AG10803 (cell line): ENCODE measurements around the gene MYOM3.
A peak's percentile ranks its signal among the peaks of the same experiment; 100 is the strongest.

Experiments
- DNase-seq: peaks from one replicate; pipeline ENCODE4 v3.0.0; 2010; ENCODE audit warnings: low read depth
- H3K4me3 ChIP-seq: 2 replicates; pipeline ENCODE4 v1.5.1; 2011; ENCODE audit warnings: mild to moderate bottlenecking, low read length, control low read depth
- CTCF ChIP-seq: conservative IDR thresholded peaks from 2 replicates; pipeline ENCODE4 v1.5.1; 2011; ENCODE audit warnings: mild to moderate bottlenecking, low read length, control low read depth, inconsistent platforms

Gene MYOM3

GRCh38 chr1:24154215-24154614, 42.3 kb upstream of the MYOM3 start:
- no peak overlapping the region for H3K4me3 ChIP-seq
- no peak for DNase-seq
- no peak for TF ChIP-seq CTCF

GRCh38 chr1:24152631-24153494, 40.9 kb upstream of the MYOM3 start:
- no peak for DNase-seq
- H3K4me3 ChIP-seq, result no peak overlapping the region
- no peak for TF ChIP-seq CTCF

- no peak for DNase-seq
- no peak for TF ChIP-seq CTCF
- no peak overlapping the region for H3K4me3 ChIP-seq
Measured at GRCh38 chr1:24151175-24151533, 39.2 kb upstream of the MYOM3 start.

GRCh38 chr1:24150234-24151174, 38.6 kb upstream of the MYOM3 start:
- peak; percentile 75 for DNase-seq
- TF ChIP-seq CTCF, result peak; percentile 78
- H3K4me3 ChIP-seq, result peak overlapping the region; percentile 21

GRCh38 chr1:24149866-24150233, 37.9 kb upstream of the MYOM3 start:
- TF ChIP-seq CTCF, result no peak
- peak; percentile 44 for DNase-seq
- H3K4me3 ChIP-seq, result no peak overlapping the region

GRCh38 chr1:24147816-24148215, 35.9 kb upstream of the MYOM3 start:
- no peak for DNase-seq
- H3K4me3 ChIP-seq, result no peak overlapping the region
- TF ChIP-seq CTCF, result no peak
